ENCODE data around the gene PIGC.

Gene PIGC

GRCh38 chr1:172397221-172397620, 46.6 kb downstream of the PIGC start:
- DNase-seq, result no peak

GRCh38 chr1:172395576-172395975, 48.3 kb downstream of the PIGC start:
- DNase-seq, result no peak

- no peak for DNase-seq
Measured at GRCh38 chr1:172394811-172395210, 49.1 kb downstream of the PIGC start.

- no peak for DNase-seq
Measured at GRCh38 chr1:172394141-172394751, 49.6 kb downstream of the PIGC start.

GRCh38 chr1:172393354-172393753, 50.5 kb downstream of the PIGC start:
- DNase-seq, result no peak

- DNase-seq, result no peak
Measured at GRCh38 chr1:172391976-172392375, 51.9 kb downstream of the PIGC start.

All from NCI-H446 (cell line).